Inflammatory macrophage (primary cell): ENCODE results near the gene GCN1.

Experiments used
- DNase-seq, 2 donors: peaks; one replicate each; pipeline ENCODE4 v3.0.0-alpha.2; 2020 to 2022

Gene GCN1

GRCh38 chr12:120175062-120175461 is 19.5 kb downstream of the GCN1 start:
- DNase-seq: no peak

- DNase-seq: no peak
These were observed 22.5 kb downstream of the GCN1 start for GRCh38 chr12:120172053-120172452.

- DNase-seq: no peak
These were observed 23.9 kb downstream of the GCN1 start for GRCh38 chr12:120170631-120171030.

GRCh38 chr12:120169946-120170345 is 24.6 kb downstream of the GCN1 start:
- no peak for DNase-seq

- DNase-seq: no peak
These were observed 26.2 kb downstream of the GCN1 start for GRCh38 chr12:120168337-120168736.

GRCh38 chr12:120167529-120168095 is 26.9 kb downstream of the GCN1 start:
- DNase-seq: no peak

- DNase-seq: no peak
These were observed 30.2 kb downstream of the GCN1 start for GRCh38 chr12:120164293-120164692.

GRCh38 chr12:120162763-120163162 is 31.8 kb downstream of the GCN1 start:
- DNase-seq: no peak

- DNase-seq: no peak
These were observed 32.7 kb downstream of the GCN1 start for GRCh38 chr12:120161852-120162251.

GRCh38 chr12:120159509-120160237 is 34.8 kb downstream of the GCN1 start:
- no peak for DNase-seq

- no peak for DNase-seq
These were observed 36.2 kb downstream of the GCN1 start for GRCh38 chr12:120158351-120158750.

- no peak for DNase-seq
These were observed 36.8 kb downstream of the GCN1 start for GRCh38 chr12:120157678-120158077.

- no peak for DNase-seq
These were observed 37.9 kb downstream of the GCN1 start for GRCh38 chr12:120156315-120157259.

- no peak for DNase-seq
These were observed 39.4 kb downstream of the GCN1 start for GRCh38 chr12:120155072-120155471.

- no peak for DNase-seq
These were observed 43.5 kb downstream of the GCN1 start for GRCh38 chr12:120150919-120151525.

GRCh38 chr12:120148011-120148410 is 46.5 kb downstream of the GCN1 start:
- no peak for DNase-seq

GRCh38 chr12:120145164-120145563 is 49.4 kb downstream of the GCN1 start:
- DNase-seq: no peak

GRCh38 chr12:120144215-120144614 is 50.3 kb downstream of the GCN1 start:
- no peak for DNase-seq

- DNase-seq: no peak
These were observed 52.2 kb downstream of the GCN1 start for GRCh38 chr12:120142231-120142877.

GRCh38 chr12:120141336-120141735 is 53.2 kb downstream of the GCN1 start:
- no peak for DNase-seq

GRCh38 chr12:120140603-120141002 is 53.9 kb downstream of the GCN1 start:
- no peak for DNase-seq

- DNase-seq: no peak
These were observed 54.6 kb downstream of the GCN1 start for GRCh38 chr12:120139958-120140357.

GRCh38 chr12:120138366-120138765 is 56.1 kb downstream of the GCN1 start:
- DNase-seq: no peak
